Testis (tissue), 3 donors: Measurements from ENCODE around the gene ISOC1. TPM values are rescaled to one million over a fixed set of nuclear protein-coding genes. Genes with fewer than 3 reads are reported as not detected.

ENCODE experiments used
- DNase-seq: peaks from one replicate; pipeline ENCODE4 v3.0.0-alpha.2; 2019
- H3K27ac ChIP-seq, 2 donors: fragments of 200-600 bp; sonication (generic); one replicate each; pipeline ENCODE4 v1.5.1; 2019
- H3K27me3 ChIP-seq: fragments of 200-600 bp; sonication (generic); one replicate; pipeline ENCODE4 v1.5.1; 2019
- H3K36me3 ChIP-seq: fragments of 200-600 bp; sonication (generic); one replicate; pipeline ENCODE4 v1.5.1; 2017; ENCODE audit warnings: low read depth; ENCODE audit errors: missing control alignments
- H3K4me1 ChIP-seq: fragments of 200-600 bp; sonication (generic); one replicate; pipeline ENCODE4 v1.5.1; 2019
- H3K4me3 ChIP-seq, 2 donors: fragments of 200-600 bp; sonication (generic); one replicate each; pipeline ENCODE4 v1.5.1; 2017 to 2019
- H3K9me3 ChIP-seq: fragments of 200-600 bp; sonication (generic); one replicate; pipeline ENCODE4 v1.5.1; 2017
- CTCF ChIP-seq, 3 experiments: fragments of 450-650 bp in 2 of 3; fragments of 200-600 bp in 1 of 3; sonication (generic) in 1 of 3; IDR thresholded peaks; one replicate each; pipeline ENCODE4 v1.5.1; 2016 to 2019; ENCODE audit warnings: antibody characterized with exemption in 3 of 3, mild to moderate bottlenecking in 2 of 3, moderate library complexity in 1 of 3
- POLR2A ChIP-seq: fragments of 450-650 bp; IDR thresholded peaks from one replicate; pipeline ENCODE4 v1.6.1; 2017; ENCODE audit warnings: antibody characterized with exemption, mild to moderate bottlenecking, moderate library complexity
- WGBS, 2 donors: methylation state at CpG; one replicate each; pipeline ENCODE4 v1.1.5; 2018; 5-methylcytosine and 5-hydroxymethylcytosine counted together
- intact Hi-C: fragments of 100-400 bp; cut with DNase I; formaldehyde crosslinking; loops from one replicate; pipeline ENCODE4 v1.15.1; 2023; ENCODE audit warnings: low total_unique reads
- polyA plus RNA-seq: library from polyadenylated mRNA; stranded (reverse); fragments of 350-450 nt; fragmentation: Illumina TruSeq; extraction: RNeasy Lipid Tissue Mini Kit (QIAGEN cat#74804); gene quantifications from one replicate; pipeline ENCODE4 v1.2.3, GENCODE V29; 2014; ENCODE audit warnings: low read depth, low replicate concordance; ENCODE audit not compliant: insufficient read depth
- total RNA-seq, 2 donors: library from RNA; depleted of rRNA; stranded (reverse); fragments of >200 nt; gene quantifications; one replicate each; pipeline ENCODE4 v1.2.3, GENCODE V29; 2016

ISOC1 gene
- total and polyA plus RNA-seq, 3 donors from 2014 or later: 15.9 to 35.9 (median 19.3) TPM

- 94% methylated on average over 3 of the region's 3 CpGs for WGBS, 2 donors
- Histone ChIP-seq H3K27me3 (no peaks in the 10 kb centered on the region), H3K4me3 (no peak overlapping the region), H3K36me3 (no peaks in the 10 kb centered on the region), H3K27ac (no peak overlapping the region), H3K4me1 (no peaks in the 10 kb centered on the region), H3K9me3 (no peaks in the 10 kb centered on the region)
- no peak for DNase-seq
- intact Hi-C loops: no loop called here
- TF ChIP-seq POLR2A: no peak
- no peak for TF ChIP-seq CTCF (IDR thresholded peaks at IDR 0.05)
Observed at GRCh38 chr5:129120158-129120581, 25.6 kb downstream of the ISOC1 start.

GRCh38 chr5:129122560-129122959, 28.0 kb downstream of the ISOC1 start:
- no peak for DNase-seq
- TF ChIP-seq CTCF (IDR thresholded peaks at IDR 0.05) (no peak), POLR2A (no peak)
- Histone ChIP-seq H3K36me3 (no peaks in the 10 kb centered on the region), H3K27me3 (no peaks in the 10 kb centered on the region), H3K9me3 (no peaks in the 10 kb centered on the region), H3K4me3 (no peak overlapping the region), H3K27ac (no peak overlapping the region), H3K4me1 (no peaks in the 10 kb centered on the region)
- intact Hi-C loops: no loop called here

- no peaks in the 10 kb centered on the region for H3K4me1 ChIP-seq
- no peaks in the 10 kb centered on the region for H3K36me3 ChIP-seq
- no peak overlapping the region for H3K27ac ChIP-seq
- no peak for TF ChIP-seq CTCF (IDR thresholded peaks at IDR 0.05)
- TF ChIP-seq POLR2A: no peak
- H3K4me3 ChIP-seq: no peak overlapping the region
- no peaks in the 10 kb centered on the region for H3K27me3 ChIP-seq
- DNase-seq: no peak
- intact Hi-C loops: no loop called here
- WGBS, 2 donors: 93 to 96% methylated on average over 1 of the region's 1 CpG
- no peaks in the 10 kb centered on the region for H3K9me3 ChIP-seq
Observed at GRCh38 chr5:129124608-129125007, 30.1 kb downstream of the ISOC1 start.

- TF ChIP-seq POLR2A (no peak), CTCF (IDR thresholded peaks at IDR 0.05) (no peak)
- H3K36me3 ChIP-seq: no peaks in the 10 kb centered on the region
- H3K27me3 ChIP-seq: no peaks in the 10 kb centered on the region
- intact Hi-C loops: no loop called here
- no peak overlapping the region for H3K4me3 ChIP-seq
- H3K4me1 ChIP-seq: no peaks in the 10 kb centered on the region
- no peak overlapping the region for H3K27ac ChIP-seq
- no peak for DNase-seq
- WGBS, 2 donors: 67 to 68% methylated on average over 2 of the region's 2 CpGs
- no peaks in the 10 kb centered on the region for H3K9me3 ChIP-seq
Observed at GRCh38 chr5:129125819-129126218, 31.3 kb downstream of the ISOC1 start.

GRCh38 chr5:129133553-129133952, 39.0 kb downstream of the ISOC1 start:
- no peak for TF ChIP-seq CTCF (IDR thresholded peaks at IDR 0.05)
- TF ChIP-seq POLR2A: no peak
- H3K4me1 ChIP-seq: no peaks in the 10 kb centered on the region
- WGBS, 2 donors: 82 to 89% methylated on average over 1 of the region's 1 CpG
- no peak for DNase-seq
- H3K27ac ChIP-seq: no peak overlapping the region
- no peaks in the 10 kb centered on the region for H3K9me3 ChIP-seq
- no peaks in the 10 kb centered on the region for H3K27me3 ChIP-seq
- H3K36me3 ChIP-seq: no peaks in the 10 kb centered on the region
- intact Hi-C loops: no loop called here
- H3K4me3 ChIP-seq: no peak overlapping the region
